ENCODE data around the gene MECP2. TPM values are rescaled to one million over a fixed set of nuclear protein-coding genes. Genes with fewer than 3 reads are reported as not detected.

The MECP2 gene
- total and polyA plus RNA-seq, 2 of the 13 experiments (the other 11 are each of a cell fraction or from before 2014, with no cell fraction given) = 7.9 to 18.1 TPM

DNA sequence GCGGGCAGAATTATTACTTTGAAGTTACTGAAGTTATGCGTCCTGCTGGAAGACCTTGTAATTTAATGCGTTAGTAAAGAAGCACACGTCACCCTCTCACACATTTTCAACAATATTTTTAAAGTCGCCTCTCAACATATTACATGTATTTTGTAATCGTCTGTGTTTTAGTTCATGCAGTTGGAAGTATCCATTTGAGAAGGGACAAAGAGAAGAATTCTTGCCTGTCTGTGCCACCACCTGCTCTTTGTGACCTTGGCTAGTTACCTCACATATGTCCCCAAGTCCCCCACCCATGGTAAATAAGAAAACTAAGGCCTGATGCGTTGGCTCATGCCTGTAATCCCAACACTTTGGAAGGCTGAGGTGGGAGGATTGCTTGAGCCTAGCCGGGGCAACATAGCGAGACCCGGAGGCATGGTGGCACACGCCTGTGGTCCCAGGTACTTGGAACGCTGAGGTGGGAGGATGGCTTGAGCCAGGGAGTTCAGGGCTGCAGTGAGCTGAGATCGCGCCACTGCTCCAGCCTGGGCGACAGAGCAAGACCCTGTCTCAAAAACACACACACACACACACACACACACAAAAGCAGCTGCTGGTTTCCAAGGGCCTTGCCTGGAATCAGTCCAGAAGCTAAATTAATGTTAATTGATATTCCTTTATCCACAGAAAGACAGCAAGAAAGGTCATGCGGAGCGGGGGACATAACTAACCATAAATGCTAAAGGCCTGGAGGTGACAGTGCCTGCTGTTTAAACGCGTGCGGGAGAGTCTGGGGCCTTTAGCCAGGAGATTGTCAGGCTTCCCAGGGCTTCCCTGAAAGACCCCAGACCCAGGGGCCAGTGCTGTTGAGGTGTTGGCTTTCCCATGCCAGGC lies 124.2 kb downstream of the MECP2 start (continued):
- TF ChIP-seq, protein P1, sequence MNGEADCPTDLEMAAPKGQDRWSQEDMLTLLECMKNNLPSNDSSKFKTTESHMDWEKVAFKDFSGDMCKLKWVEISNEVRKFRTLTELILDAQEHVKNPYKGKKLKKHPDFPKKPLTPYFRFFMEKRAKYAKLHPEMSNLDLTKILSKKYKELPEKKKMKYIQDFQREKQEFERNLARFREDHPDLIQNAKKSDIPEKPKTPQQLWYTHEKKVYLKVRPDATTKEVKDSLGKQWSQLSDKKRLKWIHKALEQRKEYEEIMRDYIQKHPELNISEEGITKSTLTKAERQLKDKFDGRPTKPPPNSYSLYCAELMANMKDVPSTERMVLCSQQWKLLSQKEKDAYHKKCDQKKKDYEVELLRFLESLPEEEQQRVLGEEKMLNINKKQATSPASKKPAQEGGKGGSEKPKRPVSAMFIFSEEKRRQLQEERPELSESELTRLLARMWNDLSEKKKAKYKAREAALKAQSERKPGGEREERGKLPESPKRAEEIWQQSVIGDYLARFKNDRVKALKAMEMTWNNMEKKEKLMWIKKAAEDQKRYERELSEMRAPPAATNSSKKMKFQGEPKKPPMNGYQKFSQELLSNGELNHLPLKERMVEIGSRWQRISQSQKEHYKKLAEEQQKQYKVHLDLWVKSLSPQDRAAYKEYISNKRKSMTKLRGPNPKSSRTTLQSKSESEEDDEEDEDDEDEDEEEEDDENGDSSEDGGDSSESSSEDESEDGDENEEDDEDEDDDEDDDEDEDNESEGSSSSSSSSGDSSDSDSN (CRISPR knock-in tag; IDR thresholded peaks at IDR 0.05) = peak; percentile 14; the same call in 1 of the 2 replicates

DNA sequence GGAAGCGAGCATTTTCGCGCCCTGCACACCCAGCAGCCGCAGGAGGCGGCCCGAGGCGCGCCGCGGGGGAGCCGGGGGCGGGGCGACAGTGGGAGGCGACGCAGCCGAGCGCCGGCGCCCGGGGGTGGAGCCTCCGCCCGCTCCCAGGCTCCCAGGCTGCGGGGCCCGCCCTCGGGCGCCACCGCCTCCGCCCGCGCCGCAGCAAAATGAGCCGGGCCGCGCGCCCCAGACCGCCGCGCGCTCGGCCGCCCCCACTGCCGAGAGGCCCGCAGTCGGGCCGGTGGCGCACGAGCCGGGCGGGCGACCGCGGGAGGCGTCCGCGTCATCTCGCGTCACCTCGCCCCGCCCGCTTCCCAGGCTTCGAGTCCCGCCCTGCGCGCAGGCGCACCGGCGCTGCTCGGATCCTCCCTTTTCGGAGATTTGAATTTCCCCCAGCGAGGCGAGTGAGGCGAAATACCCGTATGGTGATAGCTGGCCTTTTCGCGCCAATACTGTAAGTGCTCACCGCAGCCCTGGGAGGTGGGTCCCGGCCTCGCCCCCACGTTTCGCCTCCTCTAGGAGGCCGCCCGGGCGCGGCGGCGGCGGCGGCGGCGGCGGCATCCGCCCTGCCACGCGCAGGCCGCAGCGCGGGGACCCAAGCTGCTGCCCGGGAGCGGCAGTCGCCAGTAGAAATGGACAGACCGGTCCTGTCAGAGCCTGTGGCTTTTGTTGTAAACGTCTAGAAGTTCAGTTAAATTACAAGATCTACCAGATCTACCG lies 125.0 kb downstream of the MECP2 start, which contains the start of gene TMEM187:
TSS of gene TMEM187 (plus strand) at position 387 of the 759 bp plus-strand sequence. CDS start 9,309 bp downstream, outside the sequence.
- H2AFZ ChIP-seq (ENCODE audit: low read length) = no peak within 1 kb of the TSS
- in situ Hi-C loops (cut with HindIII; ENCODE audit: extremely low pct_ligation_motif_present, low pct_unique_long_range_greater_than_20kb) = loop anchor here (5.0 kb wide), 1 partner anchor 40 kb away; no protein-coding TSS in a partner anchor
- TF ChIP-seq, protein P2, sequence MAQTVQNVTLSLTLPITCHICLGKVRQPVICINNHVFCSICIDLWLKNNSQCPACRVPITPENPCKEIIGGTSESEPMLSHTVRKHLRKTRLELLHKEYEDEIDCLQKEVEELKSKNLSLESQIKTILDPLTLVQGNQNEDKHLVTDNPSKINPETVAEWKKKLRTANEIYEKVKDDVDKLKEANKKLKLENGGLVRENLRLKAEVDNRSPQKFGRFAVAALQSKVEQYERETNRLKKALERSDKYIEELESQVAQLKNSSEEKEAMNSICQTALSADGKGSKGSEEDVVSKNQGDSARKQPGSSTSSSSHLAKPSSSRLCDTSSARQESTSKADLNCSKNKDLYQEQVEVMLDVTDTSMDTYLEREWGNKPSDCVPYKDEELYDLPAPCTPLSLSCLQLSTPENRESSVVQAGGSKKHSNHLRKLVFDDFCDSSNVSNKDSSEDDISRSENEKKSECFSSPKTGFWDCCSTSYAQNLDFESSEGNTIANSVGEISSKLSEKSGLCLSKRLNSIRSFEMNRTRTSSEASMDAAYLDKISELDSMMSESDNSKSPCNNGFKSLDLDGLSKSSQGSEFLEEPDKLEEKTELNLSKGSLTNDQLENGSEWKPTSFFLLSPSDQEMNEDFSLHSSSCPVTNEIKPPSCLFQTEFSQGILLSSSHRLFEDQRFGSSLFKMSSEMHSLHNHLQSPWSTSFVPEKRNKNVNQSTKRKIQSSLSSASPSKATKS (CRISPR knock-in tag; IDR thresholded peaks at IDR 0.05) = no peak
- TF ChIP-seq, protein P3, sequence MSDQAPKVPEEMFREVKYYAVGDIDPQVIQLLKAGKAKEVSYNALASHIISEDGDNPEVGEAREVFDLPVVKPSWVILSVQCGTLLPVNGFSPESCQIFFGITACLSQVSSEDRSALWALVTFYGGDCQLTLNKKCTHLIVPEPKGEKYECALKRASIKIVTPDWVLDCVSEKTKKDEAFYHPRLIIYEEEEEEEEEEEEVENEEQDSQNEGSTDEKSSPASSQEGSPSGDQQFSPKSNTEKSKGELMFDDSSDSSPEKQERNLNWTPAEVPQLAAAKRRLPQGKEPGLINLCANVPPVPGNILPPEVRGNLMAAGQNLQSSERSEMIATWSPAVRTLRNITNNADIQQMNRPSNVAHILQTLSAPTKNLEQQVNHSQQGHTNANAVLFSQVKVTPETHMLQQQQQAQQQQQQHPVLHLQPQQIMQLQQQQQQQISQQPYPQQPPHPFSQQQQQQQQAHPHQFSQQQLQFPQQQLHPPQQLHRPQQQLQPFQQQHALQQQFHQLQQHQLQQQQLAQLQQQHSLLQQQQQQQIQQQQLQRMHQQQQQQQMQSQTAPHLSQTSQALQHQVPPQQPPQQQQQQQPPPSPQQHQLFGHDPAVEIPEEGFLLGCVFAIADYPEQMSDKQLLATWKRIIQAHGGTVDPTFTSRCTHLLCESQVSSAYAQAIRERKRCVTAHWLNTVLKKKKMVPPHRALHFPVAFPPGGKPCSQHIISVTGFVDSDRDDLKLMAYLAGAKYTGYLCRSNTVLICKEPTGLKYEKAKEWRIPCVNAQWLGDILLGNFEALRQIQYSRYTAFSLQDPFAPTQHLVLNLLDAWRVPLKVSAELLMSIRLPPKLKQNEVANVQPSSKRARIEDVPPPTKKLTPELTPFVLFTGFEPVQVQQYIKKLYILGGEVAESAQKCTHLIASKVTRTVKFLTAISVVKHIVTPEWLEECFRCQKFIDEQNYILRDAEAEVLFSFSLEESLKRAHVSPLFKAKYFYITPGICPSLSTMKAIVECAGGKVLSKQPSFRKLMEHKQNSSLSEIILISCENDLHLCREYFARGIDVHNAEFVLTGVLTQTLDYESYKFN (CRISPR knock-in tag; conservative IDR thresholded peaks at IDR 0.05) = no peak
- TF ChIP-seq KAT8 (CRISPR knock-in tag; IDR thresholded peaks at IDR 0.05) (no peak), KLF12 (CRISPR knock-in tag; IDR thresholded peaks at IDR 0.05; ENCODE audit: borderline replicate concordance) (0 out of 2 replicates have a peak, but pooled peaks have one; percentile 39), SNAI1 (CRISPR knock-in tag; IDR thresholded peaks at IDR 0.05; ENCODE audit: borderline replicate concordance) (no peak), POLR2A (IDR thresholded peaks at IDR 0.05; ENCODE audit: insufficient read depth in 1 of 2, low read depth in 2 of 2, low read length in 2 of 2) (peak in 1 of 2 experiments; percentile 48; a peak in 1 of 4 replicates)

More for the DNA sequence above, 125.0 kb downstream of the MECP2 start, which contains the start of gene TMEM187:
- peaks cover 41% of the 10 kb centered on the region for H3K79me2 ChIP-seq (ENCODE audit: insufficient read depth, low read length)
- no peaks in the 10 kb centered on the region; a peak in 1 of 5 replicates for H3K27me3 ChIP-seq (ENCODE audit: control insufficient read depth in 1 of 2, insufficient read depth in 2 of 2, low read length in 2 of 2)
- peak within 1 kb of the TSS; percentile 100 for H3K9ac ChIP-seq (ENCODE audit: insufficient read depth, low read depth, low read length)
- FAIRE-seq = peak; percentile 76
- H4K20me1 ChIP-seq (ENCODE audit: insufficient read depth, low read length) = peaks cover 21% of the 10 kb centered on the region
- POLR2A ChIA-PET = interaction anchor here (1.4 to 6.3 kb wide), 3 partner anchors 37 to 45 kb away, joined by 4 to 54 read pairs (median 23); partner anchors contain the start of gene NAA10
- peak; percentile 84 for DNase-seq (ENCODE audit: low spot score)
- H3K4me1 ChIP-seq (ENCODE audit: insufficient read depth, low read length) = peaks cover 46% of the 10 kb centered on the region
- peaks cover 0 to 5% of the 10 kb centered on the region in 2 experiments; a peak in 2 of 5 replicates for H3K36me3 ChIP-seq (replicated peaks in 1 of 2; ENCODE audit: control insufficient read depth in 1 of 2, insufficient read depth in 2 of 2, low read length in 2 of 2)
- peak within 1 kb of the TSS; percentile 85 to 90 (median 89) for H3K4me3 ChIP-seq (replicated peaks in 1 of 3; ENCODE audit: insufficient read depth in 1 of 3, low read depth in 2 of 3, low read length in 3 of 3)
- no TSS peak for BruUV-seq (replicated peaks)
- intact Hi-C loops (cut with micrococcal nuclease; ENCODE audit: unreplicated experiment) = loop anchor here (2.0 kb wide), 1 partner anchor 40 kb away; no protein-coding TSS in a partner anchor
- H3K27ac ChIP-seq (ENCODE audit: extremely low read length, insufficient read depth, low read length) = peak within 1 kb of the TSS; percentile 100
- H3K4me2 ChIP-seq (ENCODE audit: low read depth, low read length) = peak within 1 kb of the TSS; percentile 80
- 3% methylated on average over 6 of the region's 103 CpGs for WGBS (ENCODE audit: low lambda C conversion rate)
- H3K9me3 ChIP-seq (ENCODE audit: low read length) = no peaks in the 10 kb centered on the region
- ATAC-seq = peak; percentile 25
- CTCF ChIA-PET (ENCODE audit: low intra/inter-chr PET ratio, low total read pairs) = no interaction called here
